Measurements from ENCODE around the gene ABHD15.

DNA sequence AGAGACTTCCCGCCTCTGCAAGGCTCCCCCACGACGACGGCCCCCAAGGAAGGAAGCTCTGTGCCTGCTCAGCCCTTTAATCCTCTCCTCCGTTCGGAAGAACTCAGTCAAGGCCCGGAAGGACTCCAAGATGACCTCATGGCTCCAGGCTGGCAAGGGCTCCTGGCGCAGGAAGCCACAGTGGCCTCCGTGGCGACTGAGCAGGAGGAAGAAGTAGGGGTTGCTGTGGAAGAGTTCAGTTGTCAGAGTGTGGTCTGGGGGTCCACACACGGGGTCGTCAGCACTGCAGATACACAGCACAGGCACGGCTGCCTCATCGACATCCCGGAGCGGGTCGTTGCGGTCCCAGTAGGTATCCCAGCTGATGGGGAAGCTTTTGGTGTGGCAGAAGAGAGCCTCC lies 4.2 kb downstream of the ABHD15 start:
- TF ChIP-seq POLR2A (IDR thresholded peaks at IDR 0.05) (no peak), CTCF (IDR thresholded peaks at IDR 0.05) (no peak)

Data from Peyer's patch (tissue), 4 donors.